Gastrocnemius medialis (tissue), 4 donors: ENCODE data around the gene AGA. TPM values are rescaled to one million over a fixed set of nuclear protein-coding genes. Genes with fewer than 3 reads are reported as not detected.

Experiments
- ATAC-seq, 2 donors: fragments of 150-250 bp; one replicate each; pipeline ENCODE4 v1.9.1; 2016
- DNase-seq, 2 donors: peaks; one replicate each; pipeline ENCODE4 v3.0.0-alpha.2; 2019
- H3K27ac ChIP-seq, 4 donors: fragments of 200-600 bp; sonication (generic); 1 replicate in 1 of 4; 2 replicates in 3 of 4; pipeline ENCODE4 v1.5.1; 2016 to 2018; ENCODE audit warnings: mild to moderate bottlenecking in 2 of 4, moderate library complexity in 1 of 4
- H3K27me3 ChIP-seq, 3 donors: fragments of 200-600 bp; sonication (generic) in 2 of 3; 1 replicate in 1 of 3; 2 replicates in 2 of 3; pipeline versions ENCODE4 v1.5.1 to v1.6.0; 2016 to 2019; ENCODE audit warnings: mild to moderate bottlenecking in 1 of 3, moderate library complexity in 1 of 3
- H3K36me3 ChIP-seq, 2 donors: fragments of 200-600 bp; sonication (generic) in 1 of 2; one replicate each; pipeline ENCODE4 v1.5.1; 2017 to 2018
- H3K4me1 ChIP-seq, 2 donors: fragments of 200-600 bp; sonication (generic) in 1 of 2; one replicate each; pipeline ENCODE4 v1.5.1; 2016 to 2017; ENCODE audit warnings: mild to moderate bottlenecking in 2 of 2
- H3K4me3 ChIP-seq, 4 donors: fragments of 200-600 bp; sonication (generic) in 3 of 4; 1 replicate in 1 of 4; 2 replicates in 3 of 4; pipeline ENCODE4 v1.5.1; 2016 to 2019; ENCODE audit warnings: mild to moderate bottlenecking in 2 of 4
- H3K9me3 ChIP-seq, 3 donors: fragments of 200-600 bp; sonication (generic) in 2 of 3; 1 replicate in 1 of 3; 2 replicates in 2 of 3; pipeline ENCODE4 v1.5.1; 2016 to 2019
- POLR2A ChIP-seq, 2 donors: fragments of 450-650 bp; IDR thresholded peaks; one replicate each; pipeline ENCODE4 v1.6.1; 2017; ENCODE audit warnings: antibody characterized with exemption in 2 of 2, mild to moderate bottlenecking in 2 of 2, moderate library complexity in 2 of 2
- in situ Hi-C, 4 donors: fragments of 200-750 bp; cut with MboI; loops; one replicate each; pipeline versions ENCODE4 v1.15.0 to v1.8.0; 2017; ENCODE audit warnings: low sequenced_read_pairs in 4 of 4
- intact Hi-C: fragments of 100-400 bp; cut with DNase I; formaldehyde crosslinking; loops from one replicate; pipeline ENCODE4 v1.15.1; 2023; ENCODE audit warnings: low total_unique reads
- total RNA-seq, 4 donors: library from RNA; depleted of rRNA; stranded (reverse); fragments of >200 nt; gene quantifications; one replicate each; pipeline versions ENCODE4 v1.1.0 to v1.2.3, GENCODE V29; 2016
- TF ChIP-seq, protein P1 (sequence below), 5 experiments: fragments of 450-650 bp in 3 of 5; fragments of 200-600 bp in 2 of 5; sonication (generic) in 2 of 5; IDR thresholded peaks in 4 of 5; conservative IDR thresholded peaks in 1 of 5; 1 replicate in 4 of 5; 2 replicates in 1 of 5; pipeline ENCODE4 v1.5.1; 2016 to 2019; ENCODE audit warnings: antibody characterized with exemption in 5 of 5, mild to moderate bottlenecking in 3 of 5, moderate library complexity in 3 of 5

The AGA gene
- total RNA-seq, 4 donors from 2014 or later: 9.0 to 11.1 (median 10.0) TPM

DNA sequence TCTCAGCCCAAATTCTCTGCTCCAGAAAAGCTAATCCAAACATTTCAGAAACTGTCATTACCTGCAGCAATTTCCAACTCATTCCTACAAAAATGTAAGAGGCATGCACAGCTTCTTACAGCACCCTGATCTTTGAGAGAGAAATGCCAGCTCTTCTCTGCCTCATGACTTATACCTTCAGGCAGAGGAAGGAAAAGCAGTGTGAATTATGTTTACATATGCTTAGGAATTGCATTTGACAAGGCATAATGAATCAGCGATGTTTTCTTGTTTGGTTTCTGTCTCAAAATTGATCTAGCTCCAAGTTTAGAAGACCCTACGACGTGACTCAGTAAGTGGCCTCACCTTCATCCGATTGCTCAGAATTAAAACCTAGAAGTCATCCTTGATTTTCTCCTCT is 21.8 kb upstream of the AGA start:
- no peak for ATAC-seq
- TF ChIP-seq POLR2A (IDR thresholded peaks at IDR 0.05): no peak
- TF ChIP-seq, protein P1, sequence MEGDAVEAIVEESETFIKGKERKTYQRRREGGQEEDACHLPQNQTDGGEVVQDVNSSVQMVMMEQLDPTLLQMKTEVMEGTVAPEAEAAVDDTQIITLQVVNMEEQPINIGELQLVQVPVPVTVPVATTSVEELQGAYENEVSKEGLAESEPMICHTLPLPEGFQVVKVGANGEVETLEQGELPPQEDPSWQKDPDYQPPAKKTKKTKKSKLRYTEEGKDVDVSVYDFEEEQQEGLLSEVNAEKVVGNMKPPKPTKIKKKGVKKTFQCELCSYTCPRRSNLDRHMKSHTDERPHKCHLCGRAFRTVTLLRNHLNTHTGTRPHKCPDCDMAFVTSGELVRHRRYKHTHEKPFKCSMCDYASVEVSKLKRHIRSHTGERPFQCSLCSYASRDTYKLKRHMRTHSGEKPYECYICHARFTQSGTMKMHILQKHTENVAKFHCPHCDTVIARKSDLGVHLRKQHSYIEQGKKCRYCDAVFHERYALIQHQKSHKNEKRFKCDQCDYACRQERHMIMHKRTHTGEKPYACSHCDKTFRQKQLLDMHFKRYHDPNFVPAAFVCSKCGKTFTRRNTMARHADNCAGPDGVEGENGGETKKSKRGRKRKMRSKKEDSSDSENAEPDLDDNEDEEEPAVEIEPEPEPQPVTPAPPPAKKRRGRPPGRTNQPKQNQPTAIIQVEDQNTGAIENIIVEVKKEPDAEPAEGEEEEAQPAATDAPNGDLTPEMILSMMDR (IDR thresholded peaks at IDR 0.05 in 4 of 5, conservative IDR thresholded peaks at IDR 0.05 in 1 of 5): no peak
- no peaks in the 10 kb centered on the region for H3K4me1 ChIP-seq
- DNase-seq: no peak
- in situ Hi-C loops (no loop called here), intact Hi-C loops (no loop called here)
- H3K27me3 ChIP-seq: no peaks in the 10 kb centered on the region
- H3K9me3 ChIP-seq: no peaks in the 10 kb centered on the region
- H3K36me3 ChIP-seq: no peaks in the 10 kb centered on the region
- H3K27ac ChIP-seq: no peak overlapping the region
- H3K4me3 ChIP-seq: no peak overlapping the region

DNA sequence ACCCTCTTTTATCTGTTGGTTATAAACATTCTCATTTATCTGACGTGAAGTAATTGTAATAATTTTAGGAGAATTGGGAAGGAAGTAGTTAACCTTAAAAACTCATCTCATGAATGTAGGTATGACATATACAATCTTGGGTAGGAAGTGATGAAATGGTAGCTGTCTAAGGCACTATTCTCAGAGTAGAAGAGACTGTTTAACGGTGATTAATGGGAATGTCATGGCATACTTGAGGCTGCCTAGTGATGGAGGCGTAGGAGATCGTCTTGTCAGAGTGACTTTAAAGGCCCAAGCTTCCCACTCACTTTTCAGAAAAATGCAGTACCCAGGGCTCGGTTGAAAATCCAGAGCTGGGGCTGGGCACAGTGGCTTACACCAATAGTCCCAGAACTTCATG is 19.4 kb upstream of the AGA start:
- H3K4me3 ChIP-seq: no peak overlapping the region
- no peaks in the 10 kb centered on the region for H3K27me3 ChIP-seq
- ATAC-seq: no peak
- no peak for DNase-seq
- intact Hi-C loops: no loop called here
- H3K4me1 ChIP-seq: no peaks in the 10 kb centered on the region
- H3K9me3 ChIP-seq: no peaks in the 10 kb centered on the region
- no peaks in the 10 kb centered on the region for H3K36me3 ChIP-seq
- in situ Hi-C loops: no loop called here
- H3K27ac ChIP-seq: no peak overlapping the region
- no peak for TF ChIP-seq POLR2A (IDR thresholded peaks at IDR 0.05)
- TF ChIP-seq, protein P1 (IDR thresholded peaks at IDR 0.05 in 4 of 5, conservative IDR thresholded peaks at IDR 0.05 in 1 of 5): no peak

DNA sequence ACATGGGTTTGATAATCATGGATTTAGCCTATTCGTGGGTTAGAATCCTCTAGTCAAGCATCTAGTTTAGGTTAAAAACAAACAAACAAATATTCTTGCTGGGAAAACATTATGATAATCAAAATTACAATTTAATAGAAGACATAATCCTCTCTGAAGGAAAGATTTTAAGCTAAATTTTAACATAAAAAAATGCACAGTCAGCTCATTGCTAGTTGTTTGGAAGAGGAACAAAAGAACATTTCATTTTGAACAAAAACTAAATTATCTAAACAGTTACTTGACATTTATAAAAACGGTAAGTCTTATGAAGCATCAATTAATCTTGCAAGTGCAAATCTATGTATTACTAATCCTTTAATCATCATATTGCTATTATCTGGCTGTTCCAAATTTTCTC is 18.2 kb upstream of the AGA start:
- no peak for ATAC-seq

DNA sequence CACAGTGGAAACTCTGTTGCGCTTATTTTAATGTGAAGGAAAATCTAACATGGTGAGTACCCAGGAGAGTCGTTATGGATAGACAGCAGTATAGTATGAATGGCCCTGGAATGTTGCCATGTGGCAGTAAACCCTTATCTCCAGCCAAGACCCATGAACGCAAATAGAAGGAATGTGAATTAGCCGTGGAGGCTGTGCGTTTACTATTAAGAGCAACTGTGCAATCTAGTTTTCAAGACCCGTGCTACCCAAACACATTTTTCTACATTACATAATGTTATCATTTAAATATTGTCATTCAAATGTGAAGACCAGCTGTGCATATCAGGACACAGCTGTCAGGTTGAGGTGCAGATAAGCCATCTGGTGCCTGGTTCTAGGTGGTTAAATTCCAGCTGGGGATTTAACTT is 13.3 kb upstream of the AGA start:
- H3K4me1 ChIP-seq: peaks cover 3 to 7% of the 10 kb centered on the region in 2 donors
- in situ Hi-C loops (no loop called here), intact Hi-C loops (no loop called here)
- DNase-seq (no peak), ATAC-seq (no peak)
- H3K36me3 ChIP-seq: no peaks in the 10 kb centered on the region
- no peak for TF ChIP-seq POLR2A (IDR thresholded peaks at IDR 0.05)
- TF ChIP-seq, protein P1 (IDR thresholded peaks at IDR 0.05 in 4 of 5, conservative IDR thresholded peaks at IDR 0.05 in 1 of 5): no peak
- no peaks in the 10 kb centered on the region for H3K9me3 ChIP-seq
- no peak overlapping the region for H3K27ac ChIP-seq
- H3K4me3 ChIP-seq: no peak overlapping the region
- no peaks in the 10 kb centered on the region for H3K27me3 ChIP-seq

More for the DNA sequence above, 18.2 kb upstream of the AGA start:
- Histone ChIP-seq H3K36me3 (no peaks in the 10 kb centered on the region), H3K27me3 (no peaks in the 10 kb centered on the region), H3K27ac (no peak overlapping the region), H3K9me3 (no peaks in the 10 kb centered on the region), H3K4me1 (peaks cover 0 to 4% of the 10 kb centered on the region in 2 donors), H3K4me3 (no peak overlapping the region)
- DNase-seq: no peak
- in situ Hi-C loops (no loop called here), intact Hi-C loops (no loop called here)
- TF ChIP-seq POLR2A (IDR thresholded peaks at IDR 0.05): no peak
- TF ChIP-seq, protein P1 (IDR thresholded peaks at IDR 0.05 in 4 of 5, conservative IDR thresholded peaks at IDR 0.05 in 1 of 5): no peak

DNA sequence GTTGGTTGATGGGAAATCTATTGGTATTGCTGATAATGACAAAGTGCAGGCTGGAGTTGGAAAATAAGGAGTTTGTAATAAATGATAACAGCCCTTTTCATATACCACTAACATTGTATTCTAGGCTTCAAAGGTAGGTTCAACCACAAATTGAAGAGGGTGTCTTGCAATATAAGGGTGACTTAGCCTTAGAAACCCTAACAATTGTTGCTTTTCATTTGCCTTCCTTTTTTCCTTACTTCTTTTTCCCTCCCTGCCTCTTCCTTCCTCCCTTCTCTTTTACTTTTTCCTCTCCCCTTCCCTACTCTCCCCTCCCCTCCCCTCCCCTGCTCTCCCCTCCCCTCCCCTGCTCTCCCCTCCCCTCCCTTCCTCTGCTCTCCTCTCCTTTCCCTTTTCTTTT is 10.9 kb upstream of the AGA start:
- no peak for TF ChIP-seq POLR2A (IDR thresholded peaks at IDR 0.05)
- TF ChIP-seq, protein P1 (IDR thresholded peaks at IDR 0.05 in 4 of 5, conservative IDR thresholded peaks at IDR 0.05 in 1 of 5): no peak
- H3K4me1 ChIP-seq: peaks cover 3 to 7% of the 10 kb centered on the region in 2 donors
- intact Hi-C loops (no loop called here), in situ Hi-C loops (no loop called here)
- H3K27ac ChIP-seq: no peak overlapping the region
- no peak overlapping the region for H3K4me3 ChIP-seq
- no peaks in the 10 kb centered on the region for H3K36me3 ChIP-seq
- no peaks in the 10 kb centered on the region for H3K9me3 ChIP-seq
- no peak for ATAC-seq
- H3K27me3 ChIP-seq: no peaks in the 10 kb centered on the region
- no peak for DNase-seq
